ELF-1 (cell line): ENCODE results near the gene MMAB.
A peak's percentile ranks its signal among the peaks of the same experiment; 100 is the strongest.

ENCODE experiments used
- DNase-seq: peaks from one replicate; pipeline ENCODE4 v3.0.0-alpha.2; 2016; ENCODE audit warnings: low read depth, low spot score

Gene MMAB

DNA sequence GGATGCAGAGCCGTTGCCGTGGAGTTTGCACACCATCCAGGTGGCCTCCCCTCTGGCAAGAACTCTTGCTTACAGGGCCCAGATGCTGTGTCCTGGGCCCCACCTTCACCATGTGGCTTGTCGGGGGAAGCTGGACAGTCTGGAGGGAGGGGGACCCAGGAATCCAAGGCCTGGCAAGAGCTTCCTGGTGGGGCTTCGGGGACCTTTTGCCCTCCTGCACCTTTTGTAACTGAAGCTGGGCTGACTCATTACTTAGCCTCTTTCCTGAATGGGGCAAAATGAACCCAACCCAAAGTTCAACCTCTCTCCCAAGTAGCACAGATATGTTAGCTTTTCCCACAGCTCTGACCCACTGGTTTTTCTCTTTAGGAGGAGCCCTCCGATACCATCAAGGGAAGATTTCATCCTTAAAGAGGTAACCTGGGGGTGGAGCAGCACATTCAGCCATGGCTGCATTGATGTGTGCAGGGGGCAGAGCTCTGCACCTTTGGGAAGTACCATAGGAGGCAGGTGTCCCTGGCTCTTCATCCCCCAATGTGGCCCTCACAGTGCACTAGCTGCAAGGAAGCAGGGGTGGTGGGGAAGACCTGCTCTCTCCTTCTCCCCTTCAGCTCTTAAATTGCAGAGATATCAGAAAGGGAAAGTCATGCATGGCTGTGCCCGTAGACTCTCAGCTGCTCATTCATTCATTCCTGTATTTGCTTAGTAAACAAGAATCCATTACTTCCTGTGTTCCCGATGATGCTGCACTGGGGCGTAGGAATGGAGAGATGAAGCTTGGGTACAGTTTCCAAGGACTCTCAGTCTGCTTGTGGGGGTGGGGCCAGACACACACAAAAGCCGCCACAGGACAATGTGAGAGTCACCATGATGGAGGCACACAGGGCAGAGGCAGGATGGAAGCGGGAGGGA is 13.3 kb upstream of the MMAB start:
- DNase-seq: no peak

DNA sequence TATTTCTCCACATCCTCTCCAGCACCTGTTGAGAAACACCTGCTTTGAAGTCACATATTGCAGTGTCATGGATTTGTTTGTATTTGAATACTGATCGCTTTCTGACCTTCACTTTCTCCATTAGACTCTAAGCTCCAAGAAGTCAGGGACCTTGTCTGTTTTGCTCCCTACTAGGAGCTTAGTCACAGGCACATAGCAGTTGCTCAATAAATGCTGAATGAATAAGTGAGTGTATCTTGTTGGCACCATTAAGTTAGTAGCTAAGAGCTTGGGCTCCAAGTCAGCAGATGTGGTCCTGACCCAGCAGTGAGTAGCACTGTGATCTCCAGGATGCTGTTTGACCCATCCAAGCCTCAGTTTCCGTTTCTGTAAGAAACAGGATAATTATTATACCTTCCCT is 10.4 kb upstream of the MMAB start:
- DNase-seq: no peak

DNA sequence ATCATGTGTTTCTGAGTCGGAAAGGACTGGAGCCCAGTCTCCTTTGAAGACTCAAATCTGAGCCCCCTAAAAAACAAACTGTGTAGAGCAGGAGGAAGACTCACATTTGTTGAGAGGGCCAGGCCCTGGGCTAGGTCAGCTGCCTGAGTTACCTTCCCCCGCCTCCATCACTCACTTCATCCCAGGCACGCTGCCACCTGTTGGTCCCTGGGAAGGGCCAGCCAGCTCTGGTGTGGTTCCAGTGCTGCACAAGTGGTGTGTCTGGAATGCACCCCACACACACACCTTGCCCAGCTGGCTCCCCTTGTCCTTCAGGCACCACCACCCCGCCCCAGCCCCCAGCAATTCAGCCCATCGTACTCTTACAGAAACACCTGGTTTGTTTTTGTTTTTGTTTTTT is 9.3 kb upstream of the MMAB start:
- DNase-seq: no peak

DNA sequence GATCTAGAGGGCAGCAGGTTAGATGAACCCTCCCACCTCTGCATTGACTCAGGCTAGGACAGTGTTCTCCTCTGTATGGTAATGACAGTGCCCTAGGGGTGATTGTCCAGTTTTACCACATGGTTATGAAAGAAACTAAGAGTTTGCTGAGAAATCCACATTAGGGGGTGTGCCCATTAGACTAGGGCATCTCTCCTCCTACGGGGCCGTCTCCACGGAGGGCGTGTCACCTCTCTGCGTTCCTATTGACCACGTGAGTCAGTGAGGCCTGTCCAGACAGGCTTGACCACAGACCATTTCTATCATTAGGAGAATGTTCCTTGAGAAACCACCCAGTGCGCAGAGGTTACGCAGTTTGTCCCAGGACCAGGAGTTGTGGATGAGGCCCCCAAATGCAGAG is 8.6 kb upstream of the MMAB start:
- no peak for DNase-seq

DNA sequence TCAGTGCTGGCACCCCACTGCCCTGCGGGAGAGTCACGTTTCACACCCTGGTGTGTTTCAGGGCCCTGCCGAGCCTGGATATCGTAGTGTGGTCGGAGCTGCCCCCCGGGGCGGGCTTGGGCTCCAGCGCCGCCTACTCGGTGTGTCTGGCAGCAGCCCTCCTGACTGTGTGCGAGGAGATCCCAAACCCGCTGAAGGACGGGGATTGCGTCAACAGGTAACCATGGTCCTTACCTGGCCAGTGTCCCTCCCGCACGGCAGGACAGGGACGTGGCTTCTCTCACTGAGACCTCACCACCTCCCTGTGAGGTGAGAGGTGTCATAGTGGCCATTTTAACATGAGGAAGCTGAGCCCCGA is 8.0 kb upstream of the MMAB start:
- DNase-seq: no peak

DNA sequence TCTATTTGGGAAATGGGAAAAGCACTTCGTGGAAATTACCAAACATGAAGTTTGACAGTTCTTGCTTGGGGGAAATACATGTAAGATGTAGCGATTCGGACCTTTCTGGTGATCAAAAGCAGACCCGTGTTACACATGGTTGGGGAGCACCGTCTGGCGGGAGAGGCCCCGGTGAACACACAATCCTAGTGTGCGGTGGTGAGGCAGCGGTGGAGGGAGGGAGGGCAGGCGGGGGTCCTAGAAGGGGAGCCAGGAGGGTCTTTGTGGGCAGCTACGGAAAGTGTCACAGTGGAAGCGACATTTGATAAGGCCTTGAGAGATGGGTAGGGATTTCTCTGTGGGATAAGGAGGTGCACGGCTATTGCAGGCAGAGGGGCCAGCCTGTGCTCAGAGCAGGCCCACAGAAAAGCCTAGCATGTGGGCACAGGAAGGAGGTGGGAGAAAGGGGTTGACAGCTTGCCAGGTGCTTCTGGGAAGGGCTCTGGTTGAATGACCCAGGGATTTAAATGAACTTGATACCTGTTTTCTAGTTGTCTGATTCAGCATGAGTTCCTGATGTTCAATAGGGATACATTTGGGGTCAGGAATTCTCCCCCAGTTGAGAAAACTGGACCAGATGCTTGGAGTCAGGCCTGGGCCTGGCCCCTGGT is 7.5 kb upstream of the MMAB start:
- DNase-seq: no peak

DNA sequence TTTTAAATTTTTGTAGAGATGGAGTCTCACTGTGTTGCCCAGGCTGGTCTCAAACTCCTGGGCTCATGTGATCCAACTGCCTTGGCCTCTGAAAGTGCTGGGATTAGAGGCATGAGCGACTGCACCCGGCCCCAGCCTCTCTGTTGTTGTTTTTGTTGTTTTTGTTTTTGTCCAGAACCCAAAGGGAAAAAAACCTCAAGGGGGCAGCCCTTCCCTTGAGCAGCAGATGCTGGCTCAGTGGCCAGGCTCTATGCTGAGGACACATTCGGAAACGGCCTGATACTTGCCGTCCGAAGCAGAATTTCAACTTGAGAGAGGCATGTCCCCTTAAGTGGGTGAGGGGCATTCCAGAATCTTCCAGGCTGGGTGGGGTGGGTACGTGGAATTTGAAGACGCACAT is 7.0 kb upstream of the MMAB start:
- no peak for DNase-seq

DNA sequence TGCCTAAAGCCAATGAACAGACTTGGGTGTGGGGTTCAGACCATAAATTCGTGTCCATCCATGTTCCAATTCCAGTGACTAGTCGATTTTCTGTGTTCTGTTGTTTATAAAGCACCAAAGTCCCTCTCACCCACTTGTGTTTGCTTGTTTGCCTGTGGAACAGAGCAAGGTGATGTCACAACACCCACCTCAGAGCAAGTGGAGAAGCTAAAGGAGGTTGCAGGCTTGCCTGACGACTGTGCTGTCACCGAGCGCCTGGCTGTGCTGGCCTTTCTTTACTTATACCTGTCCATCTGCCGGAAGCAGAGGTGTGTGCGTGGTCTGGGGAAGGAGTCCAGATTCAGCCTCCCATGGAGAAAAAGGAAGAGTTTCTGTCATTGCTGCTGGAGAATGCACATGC is 6.3 kb upstream of the MMAB start:
- no peak for DNase-seq

DNA sequence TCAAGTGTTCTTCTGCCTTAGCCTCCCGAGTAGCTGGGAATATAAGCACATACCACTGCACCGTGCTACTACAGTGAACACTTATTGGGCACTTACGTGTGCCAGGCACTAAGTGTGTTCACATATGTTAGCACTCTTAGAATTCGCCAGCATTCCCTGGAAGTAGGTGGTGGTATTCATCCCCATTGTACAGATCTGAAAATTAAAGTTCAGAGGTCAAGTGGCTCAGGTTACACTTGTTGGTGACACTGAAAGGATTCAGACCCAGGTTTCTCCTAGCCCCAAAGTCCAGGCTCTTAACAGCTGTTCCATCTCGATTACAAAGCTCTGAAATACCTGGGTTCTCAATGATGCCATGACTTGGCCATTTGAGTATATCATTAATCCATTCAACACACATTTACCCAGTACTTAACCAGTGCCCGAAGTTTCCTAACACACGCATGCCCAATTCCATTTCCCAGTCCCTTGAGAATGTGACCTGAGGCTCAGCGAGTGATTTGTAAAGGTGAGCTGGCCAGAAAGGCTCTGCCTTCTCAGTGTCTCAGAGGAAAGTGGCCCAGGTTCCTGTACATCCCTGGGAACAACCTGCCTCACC is 5.1 kb upstream of the MMAB start:
- no peak for DNase-seq

DNA sequence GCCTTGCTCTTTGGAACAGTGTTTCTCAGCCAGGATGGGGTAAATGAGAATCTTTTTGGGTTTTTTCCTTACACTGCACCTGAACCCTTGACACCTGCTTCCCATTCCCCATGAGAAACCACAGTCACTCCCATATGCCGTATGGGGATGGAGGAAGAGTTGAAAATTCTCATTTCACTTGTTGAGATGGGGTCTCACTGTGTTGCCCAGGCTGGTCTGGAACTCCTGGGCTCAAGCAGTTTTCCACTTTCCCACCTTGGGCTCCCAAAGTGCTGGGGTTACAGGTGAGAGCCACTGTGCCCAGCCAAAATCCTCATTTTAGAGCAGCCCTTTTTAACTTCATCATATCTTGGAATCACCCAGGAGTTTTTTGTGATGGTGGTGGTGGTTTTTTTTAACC is 4.0 kb upstream of the MMAB start:
- DNase-seq: no peak

DNA sequence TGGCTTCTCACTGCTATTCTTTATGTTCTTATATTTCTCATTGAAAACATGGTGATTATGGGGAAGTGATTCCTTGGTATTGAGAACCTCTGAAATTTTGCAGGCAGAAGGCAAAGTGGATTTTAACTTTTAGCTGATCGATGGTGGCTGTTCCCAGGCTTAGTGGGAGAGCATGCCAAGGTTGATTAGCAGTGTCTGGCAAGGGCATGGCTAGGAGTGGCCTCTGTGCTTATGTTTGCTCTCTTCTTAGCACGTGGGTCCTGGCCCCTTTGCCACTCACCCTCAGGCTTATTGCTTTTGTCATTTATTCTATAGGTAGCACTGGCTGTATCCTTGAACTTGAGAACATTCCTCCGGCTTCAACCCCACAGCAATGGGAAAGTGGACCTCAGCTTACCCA is 2.4 kb upstream of the MMAB start:
- no peak for DNase-seq

DNA sequence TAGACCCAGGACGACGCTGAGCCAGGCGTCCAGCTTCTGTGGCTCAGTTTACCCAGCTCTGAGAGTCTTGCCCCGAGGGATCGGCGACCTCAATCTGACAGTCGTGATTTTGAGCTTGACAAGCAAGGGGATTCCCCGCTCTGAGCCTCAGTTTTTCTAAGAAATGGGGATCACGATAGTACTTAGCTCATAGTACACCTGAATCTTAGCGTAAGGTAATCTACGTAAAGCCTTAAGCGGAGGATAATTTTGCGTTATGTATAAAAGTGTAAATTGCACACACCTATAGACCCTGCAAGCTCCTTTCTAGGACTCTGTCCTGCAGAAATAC is 575 bp upstream of the MMAB start:
- no peak for DNase-seq

DNA sequence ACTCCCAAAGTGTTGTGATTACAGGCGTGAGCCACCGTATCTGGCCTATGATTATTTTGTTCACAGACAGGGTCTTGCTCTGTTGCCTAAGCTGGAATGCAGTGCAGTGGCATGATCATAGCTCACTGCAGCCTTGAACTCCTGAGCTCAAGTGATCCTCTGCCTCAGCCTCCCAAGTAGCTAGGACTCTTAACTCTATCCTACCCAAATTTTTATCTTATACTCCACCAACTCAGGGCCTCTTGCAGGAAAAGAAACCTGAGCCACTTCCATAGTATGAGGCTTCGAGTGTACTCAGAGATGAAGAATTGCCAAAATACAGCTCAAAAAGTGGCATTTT is 828 bp downstream of the MMAB start:
- DNase-seq: no peak

DNA sequence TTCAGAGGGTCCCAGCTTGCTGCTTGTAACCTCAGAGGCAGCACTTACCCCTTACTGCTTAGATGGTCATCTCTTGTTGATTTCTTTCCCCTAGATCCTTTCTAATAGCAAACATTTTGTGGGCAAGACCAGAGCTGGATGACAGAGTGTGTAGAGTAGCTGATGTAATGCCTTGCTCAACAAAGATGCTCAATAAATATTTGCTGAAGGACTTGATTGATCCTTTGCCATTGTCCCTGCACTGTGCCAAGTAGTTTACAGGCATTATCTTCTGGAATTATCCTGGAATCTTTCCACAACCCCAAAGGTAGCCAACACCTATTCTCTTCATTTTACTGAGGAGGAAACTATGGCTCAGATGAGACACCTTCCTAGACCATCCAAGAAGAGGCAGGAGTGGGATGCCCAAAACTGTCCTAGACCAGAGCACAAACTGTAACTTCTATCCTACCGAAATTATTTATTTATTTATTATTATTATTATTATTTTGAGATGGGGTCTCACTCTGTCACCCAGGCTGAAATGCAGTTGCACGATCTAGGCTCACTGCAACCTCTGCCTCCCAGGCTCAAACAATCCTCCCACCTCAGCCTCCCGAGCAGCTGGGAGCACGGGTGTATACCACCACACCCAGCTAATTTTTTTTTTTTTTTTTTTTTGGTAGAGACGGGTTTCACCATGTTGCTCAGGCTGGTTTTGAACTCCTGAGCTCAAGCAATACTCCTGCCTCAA is 1.4 kb downstream of the MMAB start:
- DNase-seq: no peak

DNA sequence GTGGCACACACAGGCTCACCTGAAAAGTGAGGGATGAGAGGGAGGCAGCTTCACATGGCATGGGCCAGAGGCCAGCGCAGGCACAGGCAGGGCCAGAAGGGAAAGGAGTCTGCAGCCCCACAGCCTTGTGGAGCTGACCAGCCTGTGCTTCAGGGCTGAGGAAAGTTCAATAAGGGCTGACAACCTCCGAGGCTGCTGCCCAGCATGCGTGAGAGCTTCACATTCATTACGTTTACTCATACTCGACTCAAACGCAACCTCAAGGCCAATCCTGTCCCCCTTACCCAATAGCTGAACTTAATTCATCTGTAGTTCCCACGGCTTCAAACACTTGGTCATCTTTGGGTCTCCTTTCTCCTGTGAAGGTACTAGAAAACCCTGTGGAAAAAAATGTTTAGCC is 4.8 kb downstream of the MMAB start:
- DNase-seq: no peak

DNA sequence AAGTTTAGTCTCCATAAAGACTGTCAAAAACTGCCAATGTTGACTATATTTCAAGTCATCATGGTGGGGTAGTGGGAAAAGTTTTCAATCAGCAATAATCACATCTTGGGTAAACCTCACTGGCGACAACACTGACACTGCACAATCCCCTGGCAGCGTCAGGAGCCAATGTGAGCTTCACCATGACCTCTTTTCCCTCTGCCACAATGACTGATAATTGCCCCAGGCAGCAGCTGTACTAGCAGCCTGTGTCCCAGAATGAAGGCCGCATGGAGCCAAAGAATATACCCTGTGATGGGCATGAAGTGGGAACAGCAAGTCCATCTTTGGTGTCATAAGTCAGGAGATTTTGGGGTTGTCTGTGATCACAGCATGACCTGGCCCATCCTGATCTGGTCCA is 5.3 kb downstream of the MMAB start:
- DNase-seq: no peak

DNA sequence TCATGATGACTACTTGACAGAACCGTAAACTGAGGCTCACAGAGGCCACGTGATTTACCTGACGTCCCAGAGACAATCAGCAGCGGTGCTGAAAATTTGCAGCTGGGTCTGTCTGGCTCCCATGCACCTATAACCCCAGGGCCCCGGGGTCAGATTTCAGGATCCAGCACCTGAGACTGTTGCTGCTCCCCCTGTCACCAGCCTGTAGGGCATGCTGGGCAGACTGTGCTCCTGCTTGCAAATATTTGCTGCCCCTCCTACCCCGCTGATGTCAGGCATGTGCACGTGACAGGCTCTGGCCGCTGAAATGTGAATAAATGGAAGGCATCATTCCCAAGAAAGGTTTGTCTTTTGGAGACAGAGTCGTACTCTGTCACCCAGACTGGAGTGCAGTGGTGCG is 6.0 kb downstream of the MMAB start:
- DNase-seq: peak; percentile 41

DNA sequence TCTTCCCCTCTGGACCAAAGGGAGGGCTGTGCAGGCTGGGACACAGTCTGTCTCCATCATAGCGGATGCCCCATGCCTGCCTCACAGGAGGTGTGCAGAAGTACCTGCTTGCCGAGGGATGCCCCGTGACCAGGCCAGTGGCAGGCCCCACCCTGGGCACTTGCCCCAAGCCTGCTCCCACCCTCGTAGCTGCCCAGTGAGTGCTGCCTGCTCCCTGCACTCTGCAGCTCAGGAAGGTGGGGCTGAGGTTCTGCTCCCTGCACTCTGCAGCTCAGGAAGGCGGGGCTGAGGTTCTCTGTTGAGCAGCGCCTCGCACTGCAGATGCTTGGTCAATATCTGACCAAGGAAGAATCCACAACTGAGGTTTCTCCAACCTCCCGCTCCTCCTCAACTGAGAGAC is 6.9 kb downstream of the MMAB start:
- DNase-seq: no peak

DNA sequence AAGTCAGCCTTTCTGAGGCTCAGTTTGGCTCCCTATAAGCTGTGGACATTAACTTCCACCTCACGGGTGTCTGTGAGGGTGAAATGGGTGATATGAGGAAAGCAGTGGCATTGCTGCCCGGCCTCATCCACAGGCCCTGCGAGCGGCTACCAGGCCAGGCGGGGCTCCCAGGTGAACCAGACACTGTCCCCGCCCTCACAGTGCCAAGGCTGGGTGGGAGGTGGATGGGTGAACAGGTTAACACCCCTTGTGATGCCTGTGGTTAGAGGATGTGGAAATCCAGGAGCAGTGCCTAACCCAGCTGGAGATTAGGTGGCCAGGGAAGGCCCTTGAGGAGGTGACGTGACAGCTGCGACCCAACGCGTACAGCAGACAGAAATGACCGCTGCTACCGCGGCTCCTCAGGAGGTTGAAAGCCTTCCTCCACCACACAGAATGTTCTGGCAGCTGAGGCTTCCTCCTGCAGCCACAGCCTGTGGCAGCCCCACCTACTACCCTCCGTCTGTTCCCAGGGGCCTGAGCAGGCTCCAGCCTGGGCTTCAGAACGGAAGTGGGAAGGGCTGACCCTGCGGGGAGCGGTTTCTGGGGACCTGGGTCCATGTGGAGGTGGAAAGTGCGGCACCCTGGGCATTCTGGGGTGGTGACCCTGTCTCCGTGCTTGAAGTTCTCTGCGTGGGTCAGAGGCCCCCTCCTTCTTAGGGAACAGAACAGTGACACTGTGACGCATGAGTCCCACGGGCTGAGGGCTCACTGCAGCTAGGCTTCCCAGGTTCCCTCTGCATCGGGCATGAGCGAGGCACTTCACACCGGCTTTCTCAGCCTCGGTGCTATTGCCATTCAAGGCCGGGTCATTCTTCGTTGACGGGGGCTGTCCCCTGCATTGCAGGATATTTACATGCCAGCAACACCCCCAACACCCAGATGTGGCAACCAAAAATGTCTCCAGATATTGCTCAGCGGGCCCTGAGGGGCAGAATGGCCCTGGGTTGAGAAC is 9.7 kb downstream of the MMAB start:
- DNase-seq: no peak

DNA sequence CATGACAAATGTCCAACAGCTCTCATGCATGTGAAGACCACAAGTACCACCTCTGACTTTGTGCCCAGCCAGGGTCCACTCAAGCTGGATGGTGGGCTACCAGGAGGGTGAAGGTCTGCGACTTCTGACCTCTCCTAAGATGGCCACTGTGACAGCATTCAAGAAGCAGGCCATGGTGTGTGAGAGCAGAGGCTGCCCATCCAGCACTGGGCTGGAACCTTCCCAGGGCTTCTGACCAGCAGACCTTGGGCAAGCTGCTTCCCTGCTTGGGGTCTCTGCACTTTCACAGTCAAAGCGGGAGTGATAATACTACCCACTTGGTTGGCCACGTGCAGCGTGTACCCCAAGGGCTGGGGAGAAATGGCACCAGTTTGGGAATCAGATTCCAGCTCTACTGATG is 10.4 kb downstream of the MMAB start:
- no peak for DNase-seq

DNA sequence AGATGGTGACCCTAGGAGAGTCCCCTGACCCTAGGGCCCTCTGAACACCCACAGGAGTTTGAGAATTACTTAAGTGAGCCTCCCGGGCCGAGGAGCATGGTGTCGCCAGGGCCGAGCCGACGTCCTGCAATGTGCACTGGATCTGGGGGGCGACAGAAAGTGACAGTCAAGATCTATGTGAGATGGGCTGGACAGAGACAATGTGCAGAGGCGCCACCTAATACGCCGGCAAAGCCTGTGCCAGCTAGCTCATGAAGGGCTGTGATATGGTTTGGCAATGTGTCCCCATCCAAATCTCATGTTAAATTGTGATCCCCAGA is 11.6 kb downstream of the MMAB start:
- DNase-seq: no peak
